HG03135 (cell line): Measurements from ENCODE around the gene KLHL29.

Experiments used
- ATAC-seq: cut with Tn5 transposase; IDR thresholded peaks from one replicate; pipeline ENCODE4 v1.9.1; 2021; ENCODE audit warnings: mild to moderate bottlenecking, moderate library complexity; ENCODE audit not compliant: unreplicated experiment

KLHL29 gene

GRCh38 chr2:23586741-23587306 lies 201.8 kb downstream of the KLHL29 start:
- no peak for ATAC-seq

GRCh38 chr2:23587341-23587880 lies 202.4 kb downstream of the KLHL29 start:
- no peak for ATAC-seq

GRCh38 chr2:23588106-23588505 lies 203.1 kb downstream of the KLHL29 start:
- no peak for ATAC-seq

GRCh38 chr2:23588508-23589201 lies 203.7 kb downstream of the KLHL29 start:
- no peak for ATAC-seq

GRCh38 chr2:23589220-23589647 lies 204.3 kb downstream of the KLHL29 start:
- no peak for ATAC-seq

GRCh38 chr2:23589739-23590138 lies 204.8 kb downstream of the KLHL29 start:
- no peak for ATAC-seq

- no peak for ATAC-seq
These were observed 205.4 kb downstream of the KLHL29 start for GRCh38 chr2:23590241-23590869.

- ATAC-seq: no peak
These were observed 206.1 kb downstream of the KLHL29 start for GRCh38 chr2:23591111-23591510.

GRCh38 chr2:23592061-23592685 lies 207.2 kb downstream of the KLHL29 start:
- ATAC-seq: no peak

GRCh38 chr2:23592898-23593751 lies 208.1 kb downstream of the KLHL29 start:
- ATAC-seq: no peak

GRCh38 chr2:23593752-23594459 lies 208.9 kb downstream of the KLHL29 start:
- no peak for ATAC-seq

- no peak for ATAC-seq
These were observed 209.5 kb downstream of the KLHL29 start for GRCh38 chr2:23594460-23594825.

GRCh38 chr2:23595021-23595420 lies 210.0 kb downstream of the KLHL29 start:
- ATAC-seq: no peak

- no peak for ATAC-seq
These were observed 210.7 kb downstream of the KLHL29 start for GRCh38 chr2:23595601-23596251.

GRCh38 chr2:23596316-23596885 lies 211.4 kb downstream of the KLHL29 start:
- ATAC-seq: no peak

GRCh38 chr2:23597687-23598086 lies 212.7 kb downstream of the KLHL29 start:
- no peak for ATAC-seq

GRCh38 chr2:23599006-23599405 lies 214.0 kb downstream of the KLHL29 start:
- ATAC-seq: no peak

GRCh38 chr2:23599667-23600066 lies 214.7 kb downstream of the KLHL29 start:
- no peak for ATAC-seq

- no peak for ATAC-seq
These were observed 215.4 kb downstream of the KLHL29 start for GRCh38 chr2:23600346-23600745.
